T-cell (primary cell): ENCODE measurements around the gene NEURL1. TPM values are rescaled to one million over a fixed set of nuclear protein-coding genes. Genes with fewer than 3 reads are reported as not detected.

Experiments used
- ATAC-seq, 4 experiments: fragments of 200-7000 bp in 3 of 4; fragments of 150-1000 bp in 1 of 4; cut with Tn5 transposase; replicated peaks in 1 of 4; 1 replicate in 3 of 4; 2 replicates in 1 of 4; pipeline ENCODE4 v1.10.0; 2021; ENCODE audit warnings: moderate library complexity in 3 of 4, mild to moderate bottlenecking in 2 of 4, moderate number of reproducible peaks in 1 of 4
- CTCF ChIA-PET, 2 donors: fragments of 300-600 bp; sonication (Branson Sonifier 250); formaldehyde crosslinking; loops; one replicate each; lab custom pipeline; 2022; ENCODE audit warnings: antibody characterized with exemption in 2 of 2; lab: Charles Lee
- POLR2A ChIA-PET, 2 donors: fragments of 300-600 bp; sonication (Branson Sonifier 250); formaldehyde crosslinking; loops; one replicate each; lab custom pipeline; 2022; ENCODE audit warnings: antibody characterized with exemption in 2 of 2; lab: Charles Lee
- DNase-seq, 35 experiments: peaks; one replicate each; pipeline versions ENCODE4 v3.0.0 to v3.0.0-alpha.2; 2013 to 2023
- H3K27ac ChIP-seq: one replicate; pipeline ENCODE4 v1.5.1; 2013; ENCODE audit warnings: low read length
- H3K27me3 ChIP-seq, 2 experiments: replicated peaks in 1 of 2; 1 replicate in 1 of 2; 2 replicates in 1 of 2; pipeline versions ENCODE4 v1.6.1 to v1.7.0; 2013; ENCODE audit warnings: low read length in 1 of 2, mixed read lengths in 1 of 2; ENCODE audit not compliant: control insufficient read depth in 2 of 2, insufficient read depth in 2 of 2; ENCODE audit errors: extremely low read depth in 1 of 2
- H3K36me3 ChIP-seq, 2 donors: 1 replicate in 1 of 2; 2 replicates in 1 of 2; pipeline versions ENCODE4 v1.6.1 to v1.7.0; 2013; ENCODE audit warnings: low read length in 1 of 2; ENCODE audit not compliant: control insufficient read depth in 2 of 2, insufficient read depth in 1 of 2; ENCODE audit errors: extremely low read depth in 1 of 2
- H3K4me1 ChIP-seq, 2 experiments: 1 replicate in 1 of 2; 2 replicates in 1 of 2; pipeline versions ENCODE4 v1.6.1 to v1.7.0; 2013; ENCODE audit warnings: low read length in 2 of 2, mixed read lengths in 1 of 2; ENCODE audit not compliant: insufficient read depth in 2 of 2, control insufficient read depth in 1 of 2; ENCODE audit errors: extremely low read depth in 1 of 2
- H3K4me3 ChIP-seq, 2 donors: 1 replicate in 1 of 2; 2 replicates in 1 of 2; pipeline versions ENCODE4 v1.5.1 to v1.7.0; 2013; ENCODE audit warnings: mild to moderate bottlenecking in 2 of 2, low read length in 1 of 2, moderate library complexity in 1 of 2; ENCODE audit not compliant: control insufficient read depth in 1 of 2; ENCODE audit errors: extremely low read depth in 1 of 2
- H3K9me3 ChIP-seq: 2 replicates; pipeline ENCODE4 v1.7.0; 2013
- H3K27ac Mint-ChIP-seq, 2 donors: one replicate each; pipeline ENCODE4 v1.8.0; 2020 to 2021; ENCODE audit warnings: mild to moderate bottlenecking in 2 of 2, mixed read lengths in 2 of 2
- H3K27me3 Mint-ChIP-seq, 2 donors: one replicate each; pipeline ENCODE4 v1.8.0; 2021 to 2022; ENCODE audit warnings: mixed read lengths in 2 of 2
- H3K36me3 Mint-ChIP-seq: one replicate; pipeline ENCODE4 v1.8.0; 2021; ENCODE audit warnings: mixed read lengths
- H3K4me1 Mint-ChIP-seq, 3 donors: one replicate each; pipeline ENCODE4 v1.8.0; 2020 to 2022; ENCODE audit warnings: mixed read lengths in 3 of 3, mild to moderate bottlenecking in 1 of 3
- H3K4me3 Mint-ChIP-seq, 3 donors: one replicate each; pipeline ENCODE4 v1.8.0; 2020 to 2022; ENCODE audit warnings: mild to moderate bottlenecking in 3 of 3, mixed read lengths in 3 of 3, moderate library complexity in 3 of 3
- H3K9me3 Mint-ChIP-seq, 3 donors: one replicate each; pipeline ENCODE4 v1.8.0; 2020 to 2022; ENCODE audit warnings: mixed read lengths in 3 of 3
- WGBS: methylation state at CpG from one replicate; pipeline ENCODE4 v1.1.5; 2013; ENCODE audit warnings: missing lambda C conversion rate; ENCODE audit not compliant: insufficient coverage; 5-methylcytosine and 5-hydroxymethylcytosine counted together
- total RNA-seq, 35 experiments: library from RNA in 6 of 35; stranded (reverse) in 6 of 35; fragments of 120-200 nt in 1 of 35; gene quantifications; one replicate each; pipeline versions ENCODE4 v1.2.1 to v1.2.4 and lab custom pipeline; 2013 to 2026

NEURL1 gene
- total RNA-seq, 5 donors from 2014 or later (not counting 1 experiment from before 2014, with no cell fraction given), result 0.46 to 1.7 (median 0.84) TPM

DNA sequence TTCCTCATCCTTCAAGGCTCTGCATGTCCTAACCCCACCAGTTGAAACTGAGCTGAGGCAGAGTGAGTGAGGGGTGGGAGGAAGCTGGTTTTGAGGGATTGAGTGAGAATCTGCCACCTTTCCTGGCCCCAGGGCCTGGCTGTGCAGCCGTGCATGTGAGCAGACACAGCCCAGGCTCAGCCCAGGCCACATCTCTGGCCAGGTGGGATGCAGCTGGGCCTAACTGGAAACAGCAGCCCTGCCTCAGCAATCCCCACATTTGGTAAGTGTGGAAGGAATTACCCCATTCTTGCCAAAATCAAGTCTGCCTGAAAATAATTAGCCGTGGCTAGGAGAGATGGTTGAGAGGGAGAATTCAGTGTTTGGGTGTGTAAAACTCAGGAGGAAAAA lies 116.6 kb downstream of the NEURL1 start:
- Mint-ChIP-seq H3K4me1 (peaks cover 0 to 5% (median 0%) of the 10 kb centered on the region in 3 donors), H3K27me3 (no peaks in the 10 kb centered on the region), H3K36me3 (peaks cover 6% of the 10 kb centered on the region), H3K9me3 (no peaks in the 10 kb centered on the region), H3K4me3 (no peak overlapping the region), H3K27ac (no peak overlapping the region)
- no CpG with 5 or more reads among the region's 2 CpGs for WGBS
- peaks cover 0 to 3% of the 10 kb centered on the region in 2 donors for H3K36me3 ChIP-seq
- H3K4me3 ChIP-seq, result no peak overlapping the region
- no peak for DNase-seq
- ChIA-PET POLR2A (no interaction called here), CTCF (interaction anchor here in 1 of 2 donors (1.5 kb wide), 1 partner anchor 76 kb away, joined by 4 read pairs; no protein-coding TSS in a partner anchor)
- H3K27ac ChIP-seq, result no peak overlapping the region
- no peak for ATAC-seq
- no peaks in the 10 kb centered on the region for H3K9me3 ChIP-seq
- peaks cover 0 to 3% of the 10 kb centered on the region in 2 experiments for H3K27me3 ChIP-seq
- H3K4me1 ChIP-seq, result no peaks in the 10 kb centered on the region

- H3K27ac Mint-ChIP-seq, result no peak overlapping the region
- no peak for ATAC-seq
Measured at GRCh38 chr10:103610921-103611511, 117.5 kb downstream of the NEURL1 start.

DNA sequence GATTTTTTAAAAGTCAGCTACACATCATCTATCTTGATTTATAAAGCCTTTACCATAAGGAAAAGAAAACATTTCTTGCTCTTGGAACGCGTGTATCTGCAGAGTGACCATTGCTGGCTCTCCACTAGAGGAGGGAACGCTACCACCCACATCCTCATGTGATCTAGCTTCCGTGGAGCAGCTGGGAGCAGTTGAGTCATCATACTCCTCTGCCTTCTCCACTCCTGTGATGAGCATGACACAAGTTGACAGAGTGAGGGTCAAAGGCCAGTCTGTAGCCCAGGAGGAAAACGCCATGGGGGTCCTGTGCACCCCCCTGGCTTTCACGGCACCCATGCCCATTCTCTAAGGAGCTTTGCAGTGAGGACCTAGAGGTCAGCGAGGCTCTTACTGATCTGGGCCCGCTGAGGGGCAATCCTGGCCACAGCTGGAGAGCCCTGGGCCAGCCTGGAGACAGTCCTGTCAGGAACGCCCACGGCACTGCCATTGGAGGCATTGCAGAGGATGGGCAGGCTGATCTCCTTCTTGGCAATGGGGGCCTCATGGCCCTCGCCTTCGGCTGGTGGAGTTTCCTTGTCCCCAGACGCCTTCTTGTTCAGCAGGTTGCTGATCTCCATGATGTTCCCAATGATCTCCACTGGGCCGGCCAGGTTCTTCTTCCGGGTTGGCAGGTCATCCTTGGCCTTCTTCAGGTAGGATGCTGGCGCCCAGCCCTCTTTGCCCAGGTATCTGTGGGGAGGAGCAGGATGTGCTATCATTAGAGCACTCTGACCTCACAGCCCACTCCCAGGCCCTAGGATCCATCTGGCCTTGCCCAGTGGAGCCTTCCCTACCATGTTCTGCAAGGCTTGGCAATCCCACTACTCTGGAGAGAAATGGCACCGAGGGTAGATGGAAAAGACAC lies 119.2 kb downstream of the NEURL1 start:
- WGBS, result 84% methylated on average over 10 of the region's 17 CpGs
- Mint-ChIP-seq H3K27me3 (no peaks in the 10 kb centered on the region), H3K9me3 (no peaks in the 10 kb centered on the region), H3K4me1 (peaks cover 0 to 5% (median 0%) of the 10 kb centered on the region in 3 donors), H3K36me3 (peaks cover 6% of the 10 kb centered on the region), H3K27ac (no peak overlapping the region), H3K4me3 (no peak overlapping the region)
- POLR2A ChIA-PET, result no interaction called here
- CTCF ChIA-PET, result interaction anchor here in 1 of 2 donors (0.5 kb wide), 2 partner anchors 428 to 932 kb away, joined by 3 to 5 read pairs; no protein-coding TSS in a partner anchor
- Histone ChIP-seq H3K9me3 (no peaks in the 10 kb centered on the region), H3K36me3 (peaks cover 0 to 3% of the 10 kb centered on the region in 2 donors), H3K27ac (no peak overlapping the region), H3K4me3 (no peak overlapping the region), H3K4me1 (no peaks in the 10 kb centered on the region), H3K27me3 (no peaks in the 10 kb centered on the region)
- DNase-seq, result no peak
- ATAC-seq, result no peak

More at GRCh38 chr10:103610921-103611511, 117.5 kb downstream of the NEURL1 start:
- CTCF ChIA-PET, result no interaction called here
- H3K4me3 ChIP-seq, result no peak overlapping the region
- POLR2A ChIA-PET, result no interaction called here
- no peaks in the 10 kb centered on the region for H3K4me1 ChIP-seq
- Mint-ChIP-seq H3K27me3 (no peaks in the 10 kb centered on the region), H3K36me3 (peaks cover 6% of the 10 kb centered on the region), H3K4me1 (peaks cover 0 to 5% (median 0%) of the 10 kb centered on the region in 3 donors), H3K4me3 (no peak overlapping the region), H3K9me3 (no peaks in the 10 kb centered on the region)
- DNase-seq, result no peak
- H3K27ac ChIP-seq, result no peak overlapping the region
- WGBS, result 90% methylated on average over 5 of the region's 9 CpGs
- no peaks in the 10 kb centered on the region for H3K27me3 ChIP-seq
- peaks cover 0 to 3% of the 10 kb centered on the region in 2 donors for H3K36me3 ChIP-seq
- H3K9me3 ChIP-seq, result no peaks in the 10 kb centered on the region

DNA sequence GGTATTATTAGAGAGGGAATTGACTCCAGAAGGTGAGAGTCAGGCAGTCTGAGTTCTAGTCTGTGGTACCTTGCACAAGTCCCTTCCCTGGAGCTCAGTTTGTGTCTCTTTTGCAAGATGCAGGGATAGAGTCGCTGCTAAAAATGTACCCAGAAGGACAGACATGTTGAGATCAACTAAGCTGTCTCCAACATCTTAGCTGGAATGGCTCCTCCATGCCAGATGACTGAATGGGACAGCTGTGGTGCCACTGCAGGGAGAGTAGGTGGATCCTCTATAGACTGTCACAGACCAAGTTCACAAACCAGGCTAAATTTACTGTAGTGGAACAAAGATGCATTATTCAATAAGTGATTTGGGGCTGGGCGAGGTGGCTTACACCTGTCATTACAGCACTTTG lies 120.1 kb downstream of the NEURL1 start:
- Mint-ChIP-seq H3K27ac (no peak overlapping the region), H3K27me3 (no peaks in the 10 kb centered on the region), H3K4me1 (peaks cover 0 to 5% (median 0%) of the 10 kb centered on the region in 3 donors), H3K36me3 (peaks cover 6% of the 10 kb centered on the region), H3K4me3 (no peak overlapping the region), H3K9me3 (no peaks in the 10 kb centered on the region)
- 88% methylated on average over 2 of the region's 2 CpGs for WGBS
- ATAC-seq, result no peak
- no peak for DNase-seq
- Histone ChIP-seq H3K4me3 (no peak overlapping the region), H3K36me3 (peaks cover 0 to 3% of the 10 kb centered on the region in 2 donors), H3K27me3 (no peaks in the 10 kb centered on the region), H3K27ac (no peak overlapping the region), H3K4me1 (no peaks in the 10 kb centered on the region), H3K9me3 (no peaks in the 10 kb centered on the region)
- POLR2A ChIA-PET, result interaction anchor here in 1 of 2 donors (0.5 to 0.6 kb wide), 3 partner anchors 9 to 639 kb away, joined by 3 to 7 read pairs (median 3); no protein-coding TSS in a partner anchor
- CTCF ChIA-PET, result interaction anchor here (0.6 to 1.3 kb wide), 2 partner anchors 8 to 246 kb away, joined by 4 to 5 read pairs; partner anchors contain the start of gene TAF5 (in 1 of the 2)

- ChIA-PET CTCF (interaction anchor here (0.6 to 1.3 kb wide), 4 partner anchors 9 to 247 kb away, joined by 3 to 8 read pairs (median 4); partner anchors contain the start of gene TAF5 (in 1 of the 2)), POLR2A (interaction anchor here (0.6 to 0.9 kb wide), 3 partner anchors 12 to 488 kb away, joined by 3 to 4 read pairs (median 3); no protein-coding TSS in a partner anchor)
- Histone ChIP-seq H3K36me3 (no peaks in the 10 kb centered on the region), H3K27me3 (no peaks in the 10 kb centered on the region), H3K4me3 (no peak overlapping the region), H3K9me3 (no peaks in the 10 kb centered on the region), H3K27ac (no peak overlapping the region), H3K4me1 (no peaks in the 10 kb centered on the region)
- WGBS, result 86% methylated on average over 7 of the region's 14 CpGs
- Mint-ChIP-seq H3K4me1 (peaks cover 0 to 5% (median 0%) of the 10 kb centered on the region in 3 donors), H3K27me3 (no peaks in the 10 kb centered on the region), H3K4me3 (no peak overlapping the region), H3K9me3 (no peaks in the 10 kb centered on the region), H3K36me3 (peaks cover 6% of the 10 kb centered on the region), H3K27ac (no peak overlapping the region)
- no peak for DNase-seq
- no peak for ATAC-seq
Measured at GRCh38 chr10:103614306-103615158, 121.0 kb downstream of the NEURL1 start.
